ENCODE measurements around the gene MRGPRF.

Gene MRGPRF

GRCh38 chr11:68960294-68961071 lies 52.6 kb downstream of the MRGPRF start:
- DNase-seq, result no peak

GRCh38 chr11:68959465-68960293 lies 53.4 kb downstream of the MRGPRF start:
- DNase-seq, result peak; percentile 32

- no peak for DNase-seq
Measured at GRCh38 chr11:68958211-68958610, 54.8 kb downstream of the MRGPRF start.

GRCh38 chr11:68956547-68957254 lies 56.3 kb downstream of the MRGPRF start:
- DNase-seq, result no peak

- DNase-seq, result no peak
Measured at GRCh38 chr11:68956142-68956541, 56.9 kb downstream of the MRGPRF start.

GRCh38 chr11:68955607-68955958 lies 57.5 kb downstream of the MRGPRF start:
- no peak for DNase-seq

GRCh38 chr11:68954836-68955606 lies 58.0 kb downstream of the MRGPRF start:
- peak; percentile 32 for DNase-seq

Measured in NCI-H69 (cell line).